Measurements from ENCODE around the gene ESPN. TPM values are rescaled to one million over a fixed set of nuclear protein-coding genes. Genes with fewer than 3 reads are reported as not detected.
A peak's percentile ranks its signal among the peaks of the same experiment; 100 is the strongest.
"Not testable (repeated sequence)": the region's sequence is repeated elsewhere in the genome, so short reads cannot be mapped to it uniquely, and the experiment has no call there.

Gene ESPN
- total RNA-seq, 1 donor: 0.27 TPM

DNA sequence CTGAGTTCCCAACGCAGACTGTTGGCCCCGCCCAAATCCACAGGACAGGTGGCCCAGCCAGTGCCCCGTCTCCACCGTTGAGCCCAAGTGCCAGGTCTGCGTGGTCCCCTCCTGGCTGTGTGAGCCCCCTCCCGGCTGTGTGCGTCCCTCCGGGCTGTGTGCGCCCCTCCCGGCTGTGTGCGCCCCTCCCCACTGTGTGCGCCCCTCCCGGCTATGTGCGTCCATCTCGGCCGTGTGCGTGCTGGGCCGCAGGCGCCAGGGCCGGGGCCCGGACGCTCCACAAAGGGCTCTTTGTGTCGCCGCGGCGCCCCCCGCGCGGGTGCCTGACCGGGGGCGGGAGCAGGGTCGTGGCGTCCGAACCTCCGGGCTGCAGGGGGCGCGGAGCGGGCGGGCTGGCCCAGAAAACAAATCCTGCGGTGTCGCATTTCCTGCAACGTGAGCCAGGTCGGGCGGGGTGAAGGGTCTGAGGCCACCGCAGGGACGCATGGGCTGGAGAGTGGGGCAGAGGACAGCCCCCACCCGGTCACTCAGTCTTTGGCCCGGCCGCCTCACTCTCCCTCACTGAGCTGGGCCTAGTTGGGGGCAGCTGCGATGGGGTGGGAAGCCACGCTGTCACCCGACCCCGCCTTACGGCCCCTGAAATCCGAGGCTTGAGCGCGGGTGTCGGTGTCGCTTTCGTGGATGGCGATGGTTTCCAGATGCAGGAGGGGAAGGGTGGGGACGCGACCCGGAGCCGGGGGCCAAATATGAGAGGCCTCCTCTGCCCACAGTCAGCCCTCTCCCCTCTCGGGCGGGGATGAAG is 22.6 kb downstream of the ESPN start:
- no peak for DNase-seq (ENCODE audit: low read depth in 2 of 3, low spot score in 2 of 3)

DNA sequence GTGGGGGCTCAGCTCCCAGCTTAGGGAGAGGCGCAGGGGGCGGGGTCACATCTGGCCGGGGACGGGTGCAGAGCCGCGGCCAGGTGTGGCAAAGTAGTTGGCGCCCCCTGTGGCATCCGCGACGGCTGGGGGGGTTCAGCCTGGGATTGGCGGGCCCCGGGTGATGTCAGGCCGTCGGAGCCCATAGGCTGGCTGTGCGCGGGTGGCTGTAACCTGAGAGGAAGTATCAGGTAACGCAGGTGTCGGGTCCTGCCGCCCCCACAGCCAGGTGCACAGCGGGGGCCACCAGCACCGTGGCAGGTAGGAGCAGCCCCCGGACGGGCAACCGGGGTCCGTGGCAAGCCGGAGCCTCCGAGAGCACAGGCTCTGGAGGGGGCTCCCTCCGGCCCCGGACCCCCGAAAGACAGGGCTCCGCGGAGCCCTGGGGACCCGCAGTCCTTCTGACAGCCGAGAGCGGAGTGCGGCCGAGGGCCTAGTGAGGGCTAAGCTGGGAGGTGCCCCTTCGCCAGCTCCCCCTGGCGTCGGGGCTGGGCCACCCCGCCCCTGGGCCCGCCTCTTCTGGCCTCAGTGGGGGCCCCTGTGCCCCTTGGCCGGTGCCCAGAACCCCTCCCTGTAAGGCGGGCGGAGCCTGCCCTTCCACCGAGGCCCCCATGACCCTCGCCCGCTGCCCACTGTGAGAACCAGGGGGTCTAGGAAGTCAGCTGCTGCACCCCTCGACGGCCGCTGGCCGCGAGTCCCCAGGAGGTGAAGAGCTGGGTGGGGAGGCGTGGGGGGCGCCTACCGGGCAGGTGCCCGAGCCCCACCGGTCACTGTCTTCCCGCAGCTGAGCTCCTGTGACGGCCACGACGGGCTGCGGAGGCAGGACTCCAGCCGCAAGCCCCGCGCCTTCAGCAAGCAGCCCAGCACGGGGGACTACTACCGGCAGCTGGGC is 23.5 kb downstream of the ESPN start:
- no peak for DNase-seq (ENCODE audit: low read depth in 2 of 3, low spot score in 2 of 3)

DNA sequence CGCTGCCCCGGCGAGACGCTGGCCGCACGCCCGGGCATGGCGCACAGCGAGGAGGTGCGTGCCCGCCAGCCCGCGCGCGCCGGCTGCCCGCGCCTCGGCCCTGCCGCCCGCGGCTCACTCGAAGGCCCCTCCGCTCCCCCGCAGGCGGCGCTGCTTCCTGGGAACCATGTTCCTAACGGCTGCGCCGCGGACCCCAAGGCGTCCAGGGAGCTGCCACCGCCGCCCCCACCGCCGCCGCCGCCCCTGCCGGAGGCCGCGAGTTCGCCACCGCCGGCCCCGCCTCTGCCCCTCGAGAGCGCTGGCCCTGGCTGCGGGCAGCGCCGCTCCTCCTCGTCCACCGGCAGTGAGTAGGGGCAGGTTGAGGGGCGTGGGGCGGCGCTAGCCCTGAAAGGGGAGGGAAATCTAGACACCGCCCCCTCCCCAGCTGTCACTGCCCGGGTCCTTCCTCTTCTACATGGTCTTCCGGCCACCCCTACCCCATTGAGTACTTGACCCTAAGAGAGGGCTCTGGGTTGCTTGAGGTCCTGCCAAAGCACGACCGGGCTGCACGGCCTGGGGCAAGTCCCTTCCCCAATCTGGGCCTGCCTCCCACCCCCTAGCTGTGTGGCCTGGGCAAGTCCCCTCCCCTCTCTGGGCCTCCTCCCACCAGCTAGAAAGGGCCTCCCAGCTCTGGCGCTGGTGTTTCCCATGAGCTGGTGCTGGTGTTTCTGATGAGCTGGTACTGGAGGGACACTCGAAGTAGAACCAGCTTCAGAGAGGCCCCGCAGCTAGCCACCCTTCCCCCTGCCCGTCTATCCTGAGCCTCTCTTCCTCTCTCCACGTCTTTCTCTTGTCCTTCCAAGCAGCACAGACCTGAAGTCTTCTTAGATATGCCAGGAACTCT is 24.4 kb downstream of the ESPN start:
- DNase-seq (ENCODE audit: low read depth in 2 of 3, low spot score in 2 of 3): no peak

DNA sequence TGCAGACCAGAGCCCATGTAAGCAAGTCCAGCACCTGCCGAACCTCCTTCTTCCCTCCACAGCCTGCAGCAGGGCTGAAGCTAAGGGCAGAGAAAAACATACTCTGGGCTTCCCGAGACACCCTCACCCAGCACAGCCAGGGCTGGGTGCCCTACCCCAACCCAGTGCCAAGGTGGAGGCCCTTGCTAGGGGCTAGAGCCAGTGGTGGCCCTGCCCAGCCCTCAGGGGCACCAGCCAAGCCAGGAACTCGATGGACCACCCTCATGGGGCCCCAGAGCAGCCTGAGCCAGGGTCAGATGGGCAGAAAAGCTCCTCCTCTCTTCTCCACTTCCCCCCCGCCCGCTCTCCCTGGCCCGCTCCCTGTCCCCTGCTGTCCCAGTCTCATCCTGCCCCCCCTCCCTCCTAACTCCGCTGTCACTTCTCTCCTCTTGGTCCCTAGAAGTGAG is 25.5 kb downstream of the ESPN start:
- DNase-seq (ENCODE audit: low read depth in 2 of 3, low spot score in 2 of 3): no peak

DNA sequence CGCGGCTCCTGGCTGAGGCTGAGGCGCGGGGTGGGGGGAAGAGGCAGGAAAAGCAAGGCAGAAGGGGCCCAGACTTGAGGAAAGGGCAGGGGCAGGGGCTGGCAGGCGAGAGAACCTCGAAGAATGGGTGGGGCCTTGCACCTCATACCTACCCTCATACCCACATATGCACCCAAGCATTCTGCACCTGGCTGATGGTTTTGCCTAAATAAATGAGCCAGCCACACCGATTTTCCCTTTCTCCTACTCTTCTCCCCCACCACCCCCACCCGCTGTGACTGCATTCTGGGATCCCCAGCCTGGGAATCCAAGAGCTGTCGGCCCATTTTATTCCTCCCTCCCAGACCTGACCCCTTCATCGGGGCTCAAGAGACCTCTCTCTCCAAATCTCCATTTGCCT is 25.9 kb downstream of the ESPN start:
- DNase-seq (ENCODE audit: low read depth in 2 of 3, low spot score in 2 of 3): not testable (repeated sequence)

- DNase-seq (ENCODE audit: low read depth in 2 of 3, low spot score in 2 of 3): no peak
These were observed 26.4 kb downstream of the ESPN start for GRCh38 chr1:6450943-6451373.

DNA sequence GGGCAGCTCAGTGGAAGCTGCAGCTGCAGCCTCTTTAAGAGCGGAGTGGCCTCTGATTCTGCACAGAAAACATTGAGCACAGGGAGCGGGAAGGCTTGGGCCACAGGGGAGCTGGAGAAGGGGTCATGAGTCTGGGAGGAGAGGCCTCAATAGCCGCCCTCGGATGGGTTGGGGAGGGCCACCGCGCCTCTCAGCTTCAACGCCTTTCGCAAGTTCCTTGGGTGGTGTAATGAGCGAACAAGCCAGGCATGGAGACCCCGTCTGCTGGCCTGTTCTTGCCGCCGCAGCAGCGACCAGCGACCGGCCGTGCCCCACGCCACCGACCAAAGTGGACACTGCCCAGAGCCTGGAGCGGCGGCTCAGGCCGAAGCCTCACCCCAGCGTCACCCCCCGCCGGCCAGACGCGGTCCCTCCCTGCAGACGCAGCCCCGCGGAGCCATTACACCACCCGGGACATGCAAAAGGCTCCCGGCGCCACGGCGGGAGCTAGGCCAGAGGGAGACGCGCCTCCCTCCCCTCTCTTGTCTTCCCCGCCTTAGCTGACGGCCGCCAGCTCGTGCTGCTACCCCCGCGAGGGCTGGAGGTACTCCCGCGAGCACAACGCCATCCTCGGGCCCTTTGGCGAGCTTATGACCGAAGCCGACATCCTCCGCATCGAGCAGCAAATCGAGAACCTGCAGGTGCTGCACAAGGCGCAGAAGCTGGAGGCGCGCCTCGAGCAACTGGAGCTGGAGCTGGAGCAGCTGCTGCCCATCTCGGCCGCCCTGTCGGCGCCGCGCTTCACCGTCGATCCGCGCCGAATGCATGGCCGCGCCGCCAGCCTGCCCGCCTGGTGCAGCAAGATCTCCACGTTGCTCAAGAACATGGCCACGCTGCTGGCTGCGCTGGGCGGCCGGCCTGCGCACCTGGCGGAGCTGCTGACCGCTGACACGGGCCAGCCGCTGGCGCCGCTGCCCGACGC is 29.6 kb downstream of the ESPN start:
- DNase-seq (ENCODE audit: low read depth in 2 of 3, low spot score in 2 of 3): not testable (repeated sequence)

GRCh38 chr1:6454856-6455751 is 30.5 kb downstream of the ESPN start:
- peak in 2 of 3 donors; percentile 46 to 55 for DNase-seq (ENCODE audit: low read depth in 2 of 3, low spot score in 2 of 3)

GRCh38 chr1:6455752-6456520 is 31.4 kb downstream of the ESPN start:
- not testable (repeated sequence) for DNase-seq (ENCODE audit: low read depth in 2 of 3, low spot score in 2 of 3)

DNA sequence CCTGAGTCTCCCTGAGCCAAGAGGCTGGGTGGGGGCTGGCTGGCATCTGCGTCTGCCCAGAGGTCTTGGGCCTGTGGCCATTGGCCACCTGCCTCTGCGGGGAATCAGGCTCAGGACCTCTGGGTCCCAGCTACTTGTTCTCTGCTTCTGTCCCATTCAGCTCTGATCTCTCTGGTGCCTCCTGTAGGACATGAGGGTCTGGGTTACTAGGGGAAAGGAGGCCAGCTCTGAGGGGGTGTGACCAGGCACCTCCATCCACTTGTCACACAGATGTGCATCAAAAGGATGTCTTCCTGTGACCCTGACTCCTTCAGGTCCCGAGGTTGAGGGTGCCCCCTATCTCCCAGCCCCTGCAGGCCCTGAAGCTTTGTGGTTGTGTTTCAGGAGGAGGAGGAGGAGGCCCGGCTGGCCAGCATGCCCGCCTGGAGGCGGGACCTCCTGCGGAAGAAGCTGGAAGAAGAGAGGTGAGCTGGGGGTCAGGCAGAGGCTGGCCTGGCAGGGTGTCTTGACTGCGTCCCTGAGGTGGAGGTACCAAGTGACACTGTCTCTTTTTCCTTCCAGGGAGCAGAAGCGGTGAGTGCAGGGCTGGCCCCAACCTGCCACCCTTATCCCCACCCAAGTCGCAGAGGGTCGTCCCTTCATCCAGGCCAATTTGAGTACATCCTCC is 32.4 kb downstream of the ESPN start:
- no peak for DNase-seq (ENCODE audit: low read depth in 2 of 3, low spot score in 2 of 3)

GRCh38 chr1:6459850-6460265 is 35.3 kb downstream of the ESPN start:
- DNase-seq (ENCODE audit: low read depth in 2 of 3, low spot score in 2 of 3): peak in 1 of 3 donors; percentile 56

DNA sequence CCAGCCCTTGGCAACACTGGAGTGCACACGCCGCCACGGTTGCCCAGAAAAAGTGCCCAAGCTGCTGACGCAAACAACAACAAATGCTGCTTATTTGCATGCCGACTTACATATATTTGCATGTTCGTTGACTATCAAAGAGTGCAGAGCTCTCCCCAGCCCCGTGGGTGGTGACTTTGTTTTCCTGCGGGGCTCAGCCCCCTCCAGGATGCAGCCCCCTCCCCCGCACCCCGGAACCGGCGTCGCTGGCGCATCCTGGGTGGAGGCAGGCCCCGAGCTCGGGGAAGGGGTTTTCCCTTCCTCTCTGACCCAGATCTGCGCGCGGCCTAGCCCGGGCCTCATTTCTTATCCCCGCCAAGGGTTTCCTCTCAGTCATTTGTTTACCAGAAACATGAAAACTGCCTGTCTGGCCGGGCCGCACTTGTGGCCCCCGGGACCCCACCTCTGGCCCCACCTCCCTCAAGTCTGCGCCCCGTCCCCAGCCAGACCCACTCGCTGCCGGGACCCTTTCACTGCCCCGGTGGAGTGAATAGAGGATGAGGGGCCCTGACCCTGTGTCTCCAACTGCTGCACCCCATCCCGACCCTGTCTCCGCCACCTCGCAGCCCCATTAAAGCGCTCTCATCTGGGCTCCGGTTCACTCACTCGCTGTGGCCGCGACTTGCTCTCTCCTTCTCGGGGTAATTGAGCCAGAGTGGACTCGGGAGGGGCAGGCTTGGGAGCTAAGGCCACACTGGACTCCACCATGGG is 35.9 kb downstream of the ESPN start:
- peak in 1 of 3 donors; percentile 82 for DNase-seq (ENCODE audit: low read depth in 2 of 3, low spot score in 2 of 3)

DNA sequence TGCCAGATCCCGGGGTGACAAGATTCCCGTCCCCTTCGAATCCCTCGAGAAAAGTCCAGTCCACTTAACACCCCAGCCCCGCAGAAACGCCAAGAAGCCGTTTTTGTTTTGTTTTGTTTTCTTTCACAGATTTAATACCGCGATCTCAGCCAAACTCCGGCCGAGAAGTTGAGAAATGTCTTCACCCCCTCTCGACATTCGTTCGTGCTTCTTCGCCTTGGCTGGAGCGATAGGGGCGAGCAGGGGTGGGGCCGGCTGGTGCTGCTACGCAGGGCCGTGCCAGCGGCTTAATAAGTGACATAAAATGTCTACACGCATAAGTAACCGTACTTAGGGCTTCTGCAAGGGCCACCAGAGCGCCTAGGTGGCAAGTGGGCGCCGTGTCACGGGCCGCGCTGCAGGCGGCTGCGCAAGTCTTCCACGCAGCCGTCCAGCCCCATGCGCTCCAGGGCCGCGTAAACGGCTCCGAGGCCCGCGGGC is 36.5 kb downstream of the ESPN start:
- DNase-seq (ENCODE audit: low read depth in 2 of 3, low spot score in 2 of 3): no peak

DNA sequence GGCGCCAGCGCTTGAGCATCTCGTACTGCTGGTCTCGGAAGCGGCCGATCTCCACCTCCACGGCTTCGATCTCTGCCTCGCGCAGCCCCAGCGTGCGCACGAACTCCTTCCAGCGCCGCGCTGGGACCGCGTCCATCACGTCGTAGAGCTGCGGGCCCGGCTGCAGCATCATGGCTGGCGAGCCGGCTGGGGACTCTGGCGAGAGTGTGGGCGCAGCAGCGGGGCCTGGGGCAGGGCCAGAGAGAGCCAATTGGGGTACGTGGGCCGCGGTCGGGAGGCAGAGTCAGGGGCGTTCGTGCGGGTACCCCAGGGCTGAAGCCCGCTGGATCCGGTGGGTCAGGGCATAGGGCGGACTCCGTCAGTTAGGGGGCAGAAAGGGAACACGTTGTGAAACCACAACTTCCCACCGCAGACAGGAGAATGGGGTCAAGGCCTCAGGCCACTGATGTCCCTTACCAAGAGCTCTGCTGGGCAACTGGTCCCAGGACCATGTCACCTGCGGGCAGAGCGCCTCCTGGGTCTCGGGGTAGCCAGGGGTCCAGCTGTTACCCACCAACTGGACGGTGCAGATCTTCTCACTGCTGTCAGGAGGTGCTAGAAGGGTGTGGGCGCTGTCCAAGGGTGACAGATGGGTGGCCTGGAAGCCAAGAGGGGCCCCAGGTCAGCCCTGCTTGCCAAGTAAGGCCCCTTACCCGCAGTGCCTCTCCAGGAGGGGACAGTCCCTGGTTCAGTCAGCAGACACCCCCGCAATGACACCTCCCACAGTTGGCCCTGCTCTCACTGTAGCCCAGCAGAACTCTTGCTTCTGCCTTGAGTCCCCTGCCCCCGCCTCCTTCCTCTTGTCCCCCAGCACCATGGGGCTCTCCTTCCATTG is 37.2 kb downstream of the ESPN start:
- no peak for DNase-seq (ENCODE audit: low read depth in 2 of 3, low spot score in 2 of 3)

DNA sequence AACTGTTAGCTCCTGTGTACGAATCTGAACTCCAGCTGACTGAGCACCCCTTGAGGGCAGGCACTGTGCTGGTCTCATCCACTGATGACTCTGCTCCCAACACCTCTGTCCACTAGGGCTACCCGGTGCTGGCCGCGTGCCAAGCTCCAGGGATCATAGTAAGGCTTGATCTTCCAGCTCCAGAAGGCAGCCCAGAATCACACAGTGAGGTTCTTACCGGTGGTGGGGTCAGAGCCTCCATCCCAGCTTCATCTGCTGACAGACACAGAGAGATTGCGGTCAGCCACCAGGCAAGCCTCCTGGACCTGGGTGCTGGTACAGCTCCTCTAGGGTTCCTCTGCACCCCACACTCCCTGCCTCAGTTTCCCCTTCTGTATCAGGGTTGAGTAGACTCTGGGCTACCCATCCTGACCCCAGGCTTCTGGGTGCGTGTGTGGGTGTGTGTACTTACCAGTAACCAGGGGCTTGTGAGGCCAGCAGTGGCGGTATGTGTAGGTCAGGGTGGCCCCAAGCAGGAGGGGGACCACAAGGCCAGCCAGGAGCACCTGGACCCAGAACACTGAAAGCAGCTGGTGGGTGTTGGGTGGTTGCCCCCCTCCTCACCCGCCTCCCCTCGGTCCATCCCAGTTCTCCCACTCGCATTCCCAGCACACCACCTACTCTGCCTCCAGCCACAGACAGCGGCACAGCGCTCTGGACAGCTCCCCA is 38.0 kb downstream of the ESPN start:
- no peak for DNase-seq (ENCODE audit: low read depth in 2 of 3, low spot score in 2 of 3)

Data from hematopoietic multipotent progenitor cell (in vitro differentiated cells).